ENCODE data around the gene NEFH.
"Not testable (repeated sequence)": the region's sequence is repeated elsewhere in the genome, so short reads cannot be mapped to it uniquely, and the experiment has no call there.

NEFH gene, protein sequence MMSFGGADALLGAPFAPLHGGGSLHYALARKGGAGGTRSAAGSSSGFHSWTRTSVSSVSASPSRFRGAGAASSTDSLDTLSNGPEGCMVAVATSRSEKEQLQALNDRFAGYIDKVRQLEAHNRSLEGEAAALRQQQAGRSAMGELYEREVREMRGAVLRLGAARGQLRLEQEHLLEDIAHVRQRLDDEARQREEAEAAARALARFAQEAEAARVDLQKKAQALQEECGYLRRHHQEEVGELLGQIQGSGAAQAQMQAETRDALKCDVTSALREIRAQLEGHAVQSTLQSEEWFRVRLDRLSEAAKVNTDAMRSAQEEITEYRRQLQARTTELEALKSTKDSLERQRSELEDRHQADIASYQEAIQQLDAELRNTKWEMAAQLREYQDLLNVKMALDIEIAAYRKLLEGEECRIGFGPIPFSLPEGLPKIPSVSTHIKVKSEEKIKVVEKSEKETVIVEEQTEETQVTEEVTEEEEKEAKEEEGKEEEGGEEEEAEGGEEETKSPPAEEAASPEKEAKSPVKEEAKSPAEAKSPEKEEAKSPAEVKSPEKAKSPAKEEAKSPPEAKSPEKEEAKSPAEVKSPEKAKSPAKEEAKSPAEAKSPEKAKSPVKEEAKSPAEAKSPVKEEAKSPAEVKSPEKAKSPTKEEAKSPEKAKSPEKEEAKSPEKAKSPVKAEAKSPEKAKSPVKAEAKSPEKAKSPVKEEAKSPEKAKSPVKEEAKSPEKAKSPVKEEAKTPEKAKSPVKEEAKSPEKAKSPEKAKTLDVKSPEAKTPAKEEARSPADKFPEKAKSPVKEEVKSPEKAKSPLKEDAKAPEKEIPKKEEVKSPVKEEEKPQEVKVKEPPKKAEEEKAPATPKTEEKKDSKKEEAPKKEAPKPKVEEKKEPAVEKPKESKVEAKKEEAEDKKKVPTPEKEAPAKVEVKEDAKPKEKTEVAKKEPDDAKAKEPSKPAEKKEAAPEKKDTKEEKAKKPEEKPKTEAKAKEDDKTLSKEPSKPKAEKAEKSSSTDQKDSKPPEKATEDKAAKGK

DNA sequence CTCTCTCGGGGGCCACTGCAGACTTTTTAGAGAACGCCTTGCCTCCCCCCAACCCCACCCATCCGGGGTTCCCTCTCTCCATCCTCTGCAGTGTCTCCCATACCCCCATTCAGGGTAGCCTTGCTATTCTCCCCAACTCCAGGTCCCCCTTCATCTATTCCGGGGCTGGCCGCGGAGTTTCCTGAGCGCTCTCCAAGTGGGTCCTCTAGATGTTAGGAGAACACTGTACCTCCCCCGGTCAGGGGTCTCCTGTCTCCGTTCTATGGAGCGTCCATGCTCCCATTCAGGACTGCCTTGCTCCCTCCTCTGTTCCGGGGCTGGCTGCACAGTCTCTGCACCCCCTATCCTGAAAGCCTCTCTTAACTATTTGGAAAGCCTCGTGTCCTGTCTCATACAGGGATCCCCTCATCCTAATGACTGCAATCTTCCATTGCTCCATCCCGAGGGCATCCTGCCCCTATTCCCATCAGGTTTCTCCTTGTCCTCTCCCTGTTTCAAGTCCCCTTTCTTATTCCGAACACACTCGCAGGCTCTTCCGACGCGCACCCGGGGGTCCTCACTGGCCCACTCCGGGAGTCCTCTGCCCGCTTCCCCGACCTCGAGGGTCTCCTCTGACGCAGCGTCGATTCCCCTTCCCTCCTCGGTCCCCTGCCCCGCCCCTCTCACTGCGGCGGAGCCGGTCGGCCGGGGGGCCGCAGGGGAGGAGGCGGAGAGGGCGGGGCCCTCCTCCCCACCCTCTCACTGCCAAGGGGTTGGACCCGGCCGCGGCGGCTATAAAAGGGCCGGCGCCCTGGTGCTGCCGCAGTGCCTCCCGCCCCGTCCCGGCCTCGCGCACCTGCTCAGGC, at the start of gene NEFH:
TSS of gene NEFH (plus strand) at position 802 of the 845 bp plus-strand sequence. CDS start 45 bp downstream, outside the sequence.
- DNase-seq: no peak

DNA sequence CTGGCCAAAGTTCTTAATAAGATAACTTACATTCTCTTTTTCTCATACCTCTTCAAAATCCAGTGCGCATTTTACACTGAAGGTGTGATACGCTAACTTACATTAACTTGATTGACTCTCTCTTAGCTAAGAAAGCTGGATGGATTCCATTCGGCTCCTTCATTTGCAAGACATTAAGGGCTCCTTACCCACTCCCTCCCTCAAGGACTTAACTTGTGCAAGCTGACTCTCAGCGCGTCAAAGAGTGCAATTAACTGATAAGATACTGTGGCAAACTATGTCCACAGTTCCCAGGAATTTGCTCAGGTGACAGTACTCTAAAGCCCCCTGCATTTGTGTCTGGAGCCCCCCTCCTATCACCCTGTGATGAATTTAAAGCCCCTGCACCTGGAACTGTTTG, 48.0 kb upstream of the NEFH start:
- DNase-seq: no peak

DNA sequence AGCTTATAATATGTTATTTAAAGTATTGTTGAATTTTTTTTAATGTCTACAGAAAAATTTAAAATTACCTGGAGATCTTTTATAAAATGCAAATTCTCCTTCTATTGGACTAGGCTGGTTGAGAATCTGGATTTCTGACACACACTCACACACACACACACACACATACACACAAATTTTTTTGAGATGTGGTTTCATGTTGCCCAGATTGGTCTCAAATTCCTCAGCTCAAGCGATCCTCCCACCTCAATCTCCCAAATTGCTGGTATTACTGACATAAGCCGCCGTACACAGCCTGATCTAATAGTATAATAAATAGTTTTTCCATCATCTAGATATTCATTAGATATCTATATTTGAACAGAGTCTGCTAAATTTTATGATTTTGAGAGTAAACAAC, 46.2 kb upstream of the NEFH start:
- DNase-seq: no peak

DNA sequence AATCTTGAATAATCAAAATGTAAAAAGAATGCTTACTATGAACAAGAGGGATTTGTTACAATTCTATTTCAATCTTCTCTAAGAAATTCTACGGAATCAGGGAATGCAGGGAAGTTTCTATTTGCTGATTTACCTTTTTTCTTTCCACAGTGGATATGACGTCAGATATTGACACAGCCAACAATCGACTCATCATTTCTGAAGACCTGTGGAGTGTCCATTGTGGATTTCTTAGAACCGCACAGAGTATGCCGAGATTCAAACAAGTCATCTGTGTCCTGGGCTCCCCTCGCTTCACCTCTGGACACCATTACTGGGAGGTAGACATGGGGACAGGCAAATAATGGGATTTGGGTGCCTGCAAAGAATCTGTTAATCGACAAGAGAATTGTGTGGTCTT, 45.7 kb upstream of the NEFH start:
- no peak for DNase-seq

DNA sequence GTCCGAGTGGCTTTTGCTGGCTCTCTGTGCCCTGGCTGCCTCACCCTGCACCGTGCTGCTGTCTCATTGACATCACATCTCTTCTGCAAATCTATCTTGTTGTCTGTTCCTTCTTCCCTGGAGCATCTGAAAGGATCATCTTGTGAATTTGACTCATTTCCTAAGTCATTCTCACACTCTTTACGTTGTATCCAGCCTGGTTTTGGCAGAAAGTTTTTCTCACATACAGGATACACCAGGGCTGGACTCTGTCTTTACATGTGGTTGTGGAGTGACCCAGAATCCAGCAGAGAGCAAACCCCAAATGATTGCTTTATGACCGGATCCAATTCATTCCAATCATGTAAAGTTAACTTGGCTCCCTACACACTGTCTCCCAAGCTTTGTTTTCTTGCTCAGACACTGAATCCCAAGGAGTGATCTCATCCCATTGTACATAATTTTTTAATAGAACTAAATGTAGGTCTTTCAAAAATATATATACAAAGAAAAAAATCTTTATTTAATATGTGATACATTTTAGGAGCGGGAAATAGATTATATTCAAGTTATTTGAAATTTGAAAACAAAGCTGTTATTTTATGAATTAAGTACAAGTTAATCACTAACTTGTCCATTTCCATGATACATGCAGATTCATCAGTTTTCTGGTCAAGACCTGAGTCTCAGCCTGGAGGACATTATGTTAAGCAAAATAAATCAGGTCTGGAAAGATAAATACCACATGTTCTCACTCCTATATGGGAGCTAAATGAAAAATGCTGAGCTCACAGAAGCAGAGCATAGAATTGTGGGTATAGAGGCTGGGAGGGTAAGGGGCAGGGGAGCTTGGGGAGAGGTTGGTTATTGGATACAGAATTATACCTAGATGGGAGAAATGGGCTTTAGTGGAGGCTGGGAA, 44.5 kb upstream of the NEFH start:
- no peak for DNase-seq

DNA sequence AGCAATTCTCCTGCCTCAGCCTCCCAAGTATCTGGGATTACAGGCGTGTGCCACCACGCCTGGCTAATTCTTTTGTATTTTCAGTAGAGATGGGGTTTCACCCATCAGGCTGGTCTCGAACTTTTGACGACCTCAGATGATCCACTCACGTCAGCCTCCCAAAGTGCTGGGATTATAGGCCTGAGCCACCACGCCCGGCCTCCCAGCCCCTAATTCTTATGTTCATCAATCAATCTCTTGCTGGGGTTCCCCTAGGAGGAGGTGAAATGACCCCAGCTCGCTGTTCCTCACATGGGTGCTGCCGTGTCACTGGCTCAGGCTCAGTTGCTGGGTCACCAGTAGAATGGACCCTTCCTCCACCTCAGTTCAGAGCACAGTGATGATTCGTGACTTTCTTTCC, 41.7 kb upstream of the NEFH start, which contains the start of gene RFPL1:
TSS of gene RFPL1 (plus strand) at position 301 of the 400 bp plus-strand sequence.
- not testable (repeated sequence) for DNase-seq

DNA sequence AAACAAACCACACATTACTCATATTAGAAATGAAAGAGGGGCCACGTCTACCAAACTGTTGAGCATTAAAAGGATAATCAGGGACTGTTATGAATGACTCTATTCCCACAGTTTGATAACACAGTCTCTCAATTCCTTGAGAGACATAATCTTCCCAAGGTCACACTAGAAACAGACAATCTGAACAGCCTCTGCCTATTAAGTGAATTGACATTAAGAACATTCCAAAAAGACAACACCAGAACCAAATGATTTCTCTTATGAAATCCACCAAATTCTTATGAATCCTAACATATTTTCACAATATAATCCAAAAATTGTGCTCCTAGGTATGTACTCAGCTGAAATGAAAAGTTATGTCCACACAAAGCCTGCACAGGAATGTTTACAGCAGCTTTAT, 37.0 kb upstream of the NEFH start:
- DNase-seq: no peak

DNA sequence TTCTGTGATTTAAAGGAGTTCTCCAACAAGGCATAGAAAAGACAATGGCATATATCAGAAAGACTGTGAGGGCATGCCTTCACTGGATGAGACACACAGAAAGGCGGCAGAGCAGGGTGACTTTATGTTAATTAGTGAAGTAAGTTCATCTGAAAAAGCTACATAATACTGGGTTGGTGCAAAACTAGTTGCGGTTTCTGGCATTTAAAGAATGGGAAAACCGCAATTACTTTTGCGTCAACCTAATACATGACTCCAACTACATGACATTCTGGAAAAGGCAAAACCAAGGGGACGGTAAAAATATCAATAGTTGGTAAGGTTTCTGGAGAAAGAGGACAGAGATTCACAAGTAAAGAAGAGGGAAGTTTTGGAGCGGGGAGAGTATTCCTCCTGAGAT, 36.6 kb upstream of the NEFH start:
- no peak for DNase-seq

DNA sequence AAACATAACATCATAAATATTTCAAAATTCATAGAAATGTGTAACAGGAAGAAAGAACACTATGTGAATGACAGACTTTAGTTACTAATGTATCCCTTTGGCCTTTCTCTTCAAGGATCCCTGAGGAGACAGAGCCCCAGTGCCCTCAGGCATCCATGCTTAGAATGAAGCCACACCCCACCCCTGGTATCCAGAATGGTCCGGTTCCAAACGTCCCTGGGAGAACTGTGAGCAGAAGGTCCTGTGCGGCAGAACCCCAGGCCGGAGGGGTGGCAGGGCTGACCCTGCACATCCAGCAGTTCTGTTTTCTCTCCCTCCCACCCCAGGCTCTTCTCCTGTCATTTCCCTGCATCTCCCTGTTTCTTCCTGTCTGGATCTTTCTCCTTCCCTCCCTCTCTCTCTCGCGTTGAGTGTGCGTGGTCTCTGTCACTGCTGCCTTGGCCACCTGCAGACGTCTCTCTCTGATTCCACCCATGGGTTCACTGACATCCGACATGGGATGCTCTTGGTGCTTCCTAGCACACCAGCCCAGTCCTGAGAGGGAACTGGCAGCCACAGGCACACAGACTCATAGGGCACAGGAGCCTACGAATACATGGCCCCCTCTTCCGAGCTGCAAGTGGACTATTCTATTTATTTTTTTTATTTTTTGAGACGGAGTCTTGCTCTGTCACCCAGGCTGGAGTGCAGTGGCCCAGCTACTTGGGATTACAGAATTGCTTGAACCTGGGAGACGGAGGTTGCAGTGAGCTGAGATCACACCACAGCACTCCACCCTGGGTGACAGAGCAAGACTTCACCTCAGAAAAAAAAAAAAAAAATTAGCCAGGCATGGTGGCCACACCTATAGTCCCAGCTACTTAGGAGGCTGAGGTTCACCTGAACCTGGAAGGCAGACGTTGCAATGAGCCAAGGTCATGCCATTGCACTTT, 35.9 kb upstream of the NEFH start:
- DNase-seq: no peak

DNA sequence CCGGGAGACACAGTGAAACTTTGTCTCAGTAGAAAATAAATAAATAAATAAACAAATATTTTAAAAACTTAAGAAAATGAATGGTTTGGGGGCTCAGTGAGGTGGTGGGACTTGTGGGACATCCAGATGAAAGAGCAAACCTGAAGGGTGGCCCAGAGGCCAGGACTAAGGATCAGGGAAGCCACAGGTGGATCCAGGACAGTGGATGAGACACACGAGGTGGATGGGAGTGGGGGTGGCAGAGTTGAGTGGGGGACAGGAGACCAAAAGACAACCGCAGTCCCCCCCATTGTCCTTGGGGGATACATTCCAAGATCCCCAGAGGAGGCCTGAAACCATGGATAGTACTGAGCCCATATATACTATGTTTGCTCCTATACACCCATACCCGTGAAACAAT, 34.5 kb upstream of the NEFH start:
- DNase-seq: no peak

DNA sequence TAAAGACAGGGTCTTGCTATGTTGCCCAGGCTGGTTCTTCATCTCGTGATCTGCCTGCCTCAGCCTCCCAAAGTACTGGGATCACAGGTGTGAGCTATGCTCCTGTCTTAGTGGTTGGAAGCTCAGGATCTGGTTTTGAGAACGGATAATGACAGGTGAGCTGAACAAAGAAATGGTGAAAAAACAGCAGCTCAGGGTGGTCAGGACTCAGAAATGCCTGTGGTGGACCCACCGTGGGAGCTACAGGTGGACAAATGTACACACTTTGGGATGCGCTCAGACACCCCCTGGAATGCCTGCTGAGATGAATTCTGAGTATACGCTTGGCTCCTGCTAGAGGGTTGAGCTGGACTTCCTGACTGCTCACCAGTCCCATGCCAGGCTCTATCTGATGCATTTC, 32.1 kb upstream of the NEFH start:
- DNase-seq: no peak

DNA sequence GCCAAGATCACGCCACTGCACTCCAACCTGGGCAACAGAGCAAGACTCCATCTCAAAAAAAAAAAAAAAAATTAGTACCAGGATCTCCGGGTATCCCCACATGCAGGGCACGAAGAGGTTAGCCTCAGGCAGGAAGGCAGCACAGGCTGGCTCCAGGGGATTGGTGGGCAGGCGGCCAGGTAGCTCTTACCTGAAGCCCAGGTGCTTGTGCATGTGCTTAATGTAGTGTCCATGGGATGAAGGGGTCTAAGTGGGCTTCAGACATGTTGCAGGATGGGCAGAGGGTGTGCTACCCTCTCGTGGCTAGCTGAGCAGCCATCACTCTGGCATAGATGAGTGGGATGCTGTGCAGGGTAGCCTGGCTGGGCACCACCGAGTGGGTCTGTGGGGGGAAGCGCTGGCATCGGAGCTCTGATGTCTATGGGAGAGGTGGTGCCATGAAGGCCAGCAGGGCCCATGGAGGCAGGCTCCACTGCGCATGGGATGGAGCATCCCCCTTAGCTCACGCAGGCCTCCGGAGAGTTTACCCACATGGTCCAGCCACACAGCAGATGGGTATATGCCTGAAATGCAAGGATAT, 30.6 kb upstream of the NEFH start:
- DNase-seq: no peak

DNA sequence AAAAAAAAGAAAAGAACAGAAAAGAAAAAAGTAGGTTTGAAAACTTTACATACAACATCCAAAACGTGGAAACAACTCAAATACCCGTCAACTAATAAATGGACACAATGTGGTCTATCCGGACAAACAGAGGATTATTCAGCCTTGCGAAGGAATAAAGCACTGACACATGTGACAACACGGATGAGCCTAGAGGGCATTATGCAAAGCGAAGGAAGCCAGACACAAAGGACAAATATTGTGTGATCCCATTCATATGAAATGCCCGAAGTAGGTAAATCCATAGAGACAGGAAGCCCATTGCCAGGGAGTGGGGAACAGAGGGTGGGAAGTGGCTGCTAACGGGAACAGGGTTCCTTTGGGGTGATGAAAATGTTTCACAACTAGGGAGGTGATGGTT, 29.8 kb upstream of the NEFH start:
- no peak for DNase-seq

DNA sequence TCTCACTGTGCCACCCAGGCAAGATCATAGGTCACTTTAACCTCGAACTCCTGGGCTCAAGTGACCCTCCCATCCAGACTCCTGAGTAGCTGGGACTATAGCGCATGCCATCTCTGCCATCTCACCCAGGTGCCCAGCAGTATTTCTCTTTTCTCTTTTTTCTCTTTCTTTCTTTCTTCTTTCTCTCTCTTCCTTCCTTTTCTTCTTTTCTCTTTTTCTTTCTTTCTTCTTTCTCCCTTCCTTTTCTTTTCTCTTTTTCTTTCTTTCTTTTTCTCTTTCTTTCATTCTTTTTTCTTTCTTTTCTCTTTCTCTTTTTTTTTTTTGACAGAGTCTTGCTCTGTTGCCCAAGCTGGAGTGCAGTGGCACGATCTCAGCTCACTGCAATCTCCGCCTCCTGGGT, 28.2 kb upstream of the NEFH start:
- DNase-seq: no peak

DNA sequence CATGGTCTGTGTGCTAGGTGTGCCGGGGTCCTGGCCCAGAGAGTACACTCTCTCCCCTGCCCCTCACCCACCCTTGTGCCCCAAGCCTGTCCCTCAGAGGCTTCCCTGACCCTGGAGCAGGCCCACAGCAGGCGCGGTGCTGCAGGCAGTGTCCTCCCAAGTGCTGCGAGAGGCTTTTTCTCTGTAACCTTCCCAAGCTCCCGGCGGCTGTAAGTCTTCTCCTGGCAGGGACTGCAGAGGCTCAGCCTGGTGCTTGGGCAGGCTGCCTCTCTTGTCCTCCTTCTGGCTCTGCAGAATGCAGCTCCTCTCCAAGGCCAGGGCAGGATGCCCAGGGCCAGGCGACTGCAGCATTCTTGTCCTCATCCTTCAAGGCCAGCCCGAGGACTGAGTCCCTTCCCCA, 25.7 kb upstream of the NEFH start:
- no peak for DNase-seq

DNA sequence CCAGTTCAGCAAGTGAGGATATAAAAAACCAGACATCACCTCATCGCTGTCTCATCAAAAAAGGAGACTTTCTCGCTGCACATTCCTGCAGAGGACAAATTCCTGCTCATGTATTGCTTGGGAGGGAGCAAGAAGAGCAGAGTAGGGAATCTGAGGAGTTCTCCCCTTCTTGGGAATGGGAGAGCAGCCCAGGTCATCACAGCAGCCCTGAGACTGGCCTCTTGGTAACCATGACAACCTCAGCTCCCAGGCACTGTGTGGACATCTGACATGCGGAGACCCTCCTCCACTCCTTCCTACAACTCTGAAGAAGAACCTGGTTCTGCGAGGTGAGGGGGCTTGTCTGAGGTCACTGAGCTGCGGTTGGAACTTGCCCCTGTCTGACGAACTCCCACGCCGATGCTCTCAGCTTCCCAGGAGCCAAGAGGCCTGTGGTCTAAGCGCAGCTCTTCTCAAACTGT, 23.8 kb upstream of the NEFH start:
- no peak for DNase-seq

DNA sequence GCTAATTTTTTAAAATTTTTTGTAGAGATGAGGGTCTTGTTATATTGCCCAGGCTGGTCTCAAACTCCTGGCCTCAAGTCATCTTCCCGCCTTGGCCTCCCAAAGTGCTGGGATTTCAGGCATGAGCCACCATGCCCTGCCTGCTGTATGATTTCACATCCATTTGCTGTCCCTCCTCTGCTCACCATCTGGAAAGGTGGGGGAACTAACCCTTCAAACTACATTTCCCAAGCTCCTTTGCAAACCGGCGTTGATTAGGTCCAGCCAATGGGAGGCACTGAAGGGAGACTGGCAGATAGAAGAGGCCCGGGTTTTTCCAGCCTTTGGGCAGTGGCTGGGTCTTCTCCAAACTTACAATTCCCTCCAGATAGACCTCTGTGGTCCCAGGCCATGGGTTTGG, 22.3 kb upstream of the NEFH start:
- no peak for DNase-seq

DNA sequence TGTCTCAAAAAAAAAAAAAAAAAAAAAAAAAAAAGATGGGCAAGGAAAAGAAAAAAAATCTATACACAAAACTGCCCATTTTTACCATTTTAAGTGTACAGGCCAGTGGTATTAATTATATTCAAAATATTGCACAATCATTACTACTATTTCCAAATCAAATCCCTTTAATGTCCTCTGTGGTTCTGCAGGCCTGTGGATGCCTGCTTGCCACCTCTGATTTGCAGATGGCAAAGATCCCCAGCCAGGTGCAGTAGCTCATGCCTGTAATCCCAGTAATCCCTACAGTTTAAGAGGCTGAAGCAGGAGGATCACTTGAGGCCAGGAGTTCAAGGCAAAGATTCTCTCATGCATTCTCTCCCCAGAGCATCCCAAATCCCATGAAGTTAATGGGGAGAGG, 21.5 kb upstream of the NEFH start:
- DNase-seq: no peak

DNA sequence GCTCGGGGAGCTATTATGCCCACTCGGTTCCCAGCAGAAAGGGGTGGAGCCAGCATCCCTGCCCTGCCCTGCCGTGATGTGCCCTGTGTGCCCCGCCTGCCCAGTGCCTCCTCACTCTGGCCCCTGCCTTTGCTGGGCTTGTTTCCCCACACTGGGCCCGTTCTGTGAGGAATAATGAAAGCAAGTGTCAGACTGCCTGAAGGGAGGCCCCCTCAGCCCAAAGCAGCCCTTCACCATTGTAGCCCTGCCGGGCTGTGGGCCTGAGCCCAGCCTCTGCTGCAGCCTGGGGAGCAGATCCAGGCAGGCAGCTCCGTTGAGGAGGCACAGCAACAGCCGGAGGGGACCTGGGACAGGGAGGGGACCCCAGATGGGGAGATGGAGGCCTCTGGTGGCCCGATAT, 20.2 kb upstream of the NEFH start:
- DNase-seq: no peak

DNA sequence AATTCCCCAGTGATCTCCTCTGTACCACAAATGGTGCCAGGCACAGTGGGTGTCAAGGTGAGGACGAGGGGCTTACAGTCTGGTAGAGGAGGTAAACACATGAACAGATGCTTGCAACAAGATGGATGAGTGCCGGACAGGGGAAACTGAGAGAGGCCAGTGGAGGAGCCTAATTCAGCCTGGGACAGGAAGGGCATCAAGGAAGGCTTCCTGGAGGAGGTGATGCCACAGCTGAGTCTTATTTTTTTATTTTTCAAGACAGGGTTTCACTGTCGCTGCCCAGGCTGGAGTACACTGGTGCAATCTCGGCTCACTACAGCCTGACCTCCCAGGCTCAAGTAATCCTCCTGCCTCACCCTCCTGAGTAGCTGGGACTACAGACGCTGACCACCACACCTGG, 18.8 kb upstream of the NEFH start:
- DNase-seq: no peak
